CD4-positive, alpha-beta T cell treated with Interleukin-10 for 1 hour (primary cell): ENCODE results near the gene TRAF7.
A peak's percentile ranks its signal among the peaks of the same experiment; 100 is the strongest.

Experiments used
- DNase-seq: peaks from one replicate; pipeline ENCODE4 v3.0.0-alpha.2; 2020

The TRAF7 gene

DNA sequence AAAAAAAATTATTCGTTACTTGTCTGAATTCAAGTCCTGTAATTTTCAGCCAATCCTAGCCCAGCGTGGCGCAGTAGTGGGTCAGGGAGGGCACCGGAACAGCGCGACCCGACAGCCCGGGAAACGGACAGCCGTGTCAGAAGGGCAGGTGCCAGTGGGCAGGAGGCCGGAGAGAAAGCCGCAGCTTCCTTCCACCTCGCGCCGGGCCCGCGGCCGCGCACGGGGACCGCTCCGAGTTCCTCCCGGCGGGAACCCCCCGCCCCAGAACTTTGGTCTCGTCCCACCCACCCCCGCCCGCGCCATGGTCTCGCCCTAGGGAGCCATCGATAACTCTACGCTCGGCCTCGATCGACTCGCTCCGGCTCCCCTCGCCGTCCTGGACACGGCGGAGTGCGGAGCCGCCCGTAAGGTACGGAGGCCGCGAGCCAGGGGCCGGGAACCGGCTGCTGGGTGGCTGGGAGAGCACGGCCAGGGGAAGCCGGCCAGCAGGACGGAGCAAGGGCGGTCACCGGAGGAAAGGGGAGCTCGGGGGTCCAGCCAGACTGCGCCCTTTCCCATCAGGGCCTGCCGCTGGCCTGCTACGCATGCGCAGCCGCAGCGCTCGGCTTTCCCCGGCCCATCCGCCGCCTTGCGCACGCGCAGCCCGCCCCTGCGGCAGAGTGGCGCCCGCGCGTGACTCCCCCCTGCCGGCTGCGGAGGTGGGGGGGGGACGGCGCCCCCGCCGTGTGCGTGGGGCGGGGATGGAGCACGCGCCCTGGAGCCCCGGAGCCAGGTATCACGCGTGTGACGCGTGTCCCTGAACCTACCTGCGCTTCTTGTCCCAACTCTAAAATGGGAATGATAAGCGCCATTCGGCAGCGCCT, 49.8 kb downstream of the TRAF7 start, which contains the start of gene MLST8:
Gene MLST8 (plus strand): TSS at position 351 of the 863 bp plus-strand sequence. CDS start 632 bp downstream, outside the sequence.
- DNase-seq, result peak; percentile 93

DNA sequence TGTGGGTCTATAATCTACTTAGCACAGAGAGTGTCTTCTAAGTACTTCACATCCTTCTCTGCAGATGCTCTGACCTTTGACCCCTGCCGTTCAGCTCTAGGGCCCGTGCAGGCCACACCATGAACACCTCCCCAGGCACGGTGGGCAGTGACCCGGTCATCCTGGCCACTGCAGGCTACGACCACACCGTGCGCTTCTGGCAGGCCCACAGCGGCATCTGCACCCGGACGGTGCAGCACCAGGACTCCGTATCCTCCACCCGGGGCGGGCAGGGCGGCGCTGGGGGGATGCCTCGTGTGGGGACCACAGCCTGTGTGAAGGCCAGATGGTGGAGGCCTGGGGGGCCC, 50.4 kb downstream of the TRAF7 start:
- no peak for DNase-seq

DNA sequence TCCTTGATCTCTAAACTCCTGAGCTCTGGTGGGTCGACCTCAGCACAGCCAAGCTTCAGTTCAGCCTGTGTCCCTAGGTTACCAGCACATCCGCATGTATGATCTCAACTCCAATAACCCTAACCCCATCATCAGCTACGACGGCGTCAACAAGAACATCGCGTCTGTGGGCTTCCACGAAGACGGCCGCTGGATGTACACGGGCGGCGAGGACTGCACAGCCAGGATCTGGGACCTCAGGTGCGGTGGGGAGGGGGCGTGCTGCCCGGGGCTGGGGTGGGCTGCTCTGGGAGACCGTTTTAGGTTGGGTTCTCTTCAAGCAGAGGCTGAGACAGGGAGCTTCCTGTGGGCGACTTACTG, 50.8 kb downstream of the TRAF7 start:
- DNase-seq, result no peak

DNA sequence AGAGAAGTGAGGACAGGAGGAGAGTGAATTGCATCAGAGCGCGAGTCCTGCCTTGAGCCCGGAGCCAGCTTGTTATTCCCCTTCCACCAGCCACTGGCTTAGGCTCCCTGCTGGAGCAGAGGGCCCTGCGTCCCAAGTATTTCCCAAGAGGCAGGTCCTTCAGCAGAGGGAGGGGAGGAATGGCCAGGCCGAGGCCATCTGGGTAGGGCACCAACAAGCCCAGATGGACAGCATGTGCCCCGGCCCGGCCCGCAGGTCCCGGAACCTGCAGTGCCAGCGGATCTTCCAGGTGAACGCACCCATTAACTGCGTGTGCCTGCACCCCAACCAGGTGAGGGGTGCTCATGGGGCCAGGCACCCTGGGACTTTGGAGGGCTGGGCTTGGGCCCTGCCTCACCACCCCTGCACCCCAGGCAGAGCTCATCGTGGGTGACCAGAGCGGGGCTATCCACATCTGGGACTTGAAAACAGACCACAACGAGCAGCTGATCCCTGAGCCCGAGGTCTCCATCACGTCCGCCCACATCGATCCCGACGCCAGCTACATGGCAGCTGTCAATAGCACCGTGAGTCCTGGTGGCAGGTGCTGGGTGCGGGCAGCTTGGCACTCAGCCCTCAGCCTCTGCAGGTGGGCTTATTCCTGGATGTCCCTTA, 51.3 kb downstream of the TRAF7 start:
- DNase-seq, result no peak

DNA sequence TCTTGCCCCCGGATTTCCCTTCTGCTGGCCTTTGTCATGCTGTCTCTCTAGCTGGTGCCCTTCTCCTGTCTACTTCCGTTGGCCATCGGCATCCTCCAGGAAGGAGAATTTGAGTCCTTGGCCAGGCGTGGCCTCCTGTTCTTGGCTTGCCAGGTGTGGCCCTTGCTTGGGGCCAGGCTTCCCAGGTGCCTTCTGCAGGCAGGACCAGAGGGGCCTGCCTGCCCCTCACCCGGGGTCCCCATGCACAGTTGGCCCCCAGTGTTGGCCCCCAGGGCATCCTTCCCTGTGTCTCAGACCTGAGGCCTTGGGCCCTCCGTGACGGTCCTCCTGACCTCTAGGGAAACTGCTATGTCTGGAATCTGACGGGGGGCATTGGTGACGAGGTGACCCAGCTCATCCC, 52.3 kb downstream of the TRAF7 start:
- DNase-seq, result no peak

DNA sequence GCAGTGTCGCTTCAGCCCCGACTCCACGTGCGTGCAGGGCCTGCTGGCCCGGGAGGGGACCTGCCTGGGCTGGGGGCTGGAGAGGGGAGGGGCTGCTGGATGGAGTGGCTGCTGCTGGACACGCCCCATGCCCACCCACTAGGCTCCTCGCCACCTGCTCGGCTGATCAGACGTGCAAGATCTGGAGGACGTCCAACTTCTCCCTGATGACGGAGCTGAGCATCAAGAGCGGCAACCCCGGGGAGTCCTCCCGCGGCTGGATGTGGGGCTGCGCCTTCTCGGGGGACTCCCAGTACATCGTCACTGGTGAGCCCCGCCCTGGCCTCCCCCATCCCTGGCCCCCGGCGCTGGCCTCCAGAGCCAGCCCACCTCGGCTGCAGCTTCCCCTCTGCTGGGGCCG, 52.7 kb downstream of the TRAF7 start:
- DNase-seq, result no peak

DNA sequence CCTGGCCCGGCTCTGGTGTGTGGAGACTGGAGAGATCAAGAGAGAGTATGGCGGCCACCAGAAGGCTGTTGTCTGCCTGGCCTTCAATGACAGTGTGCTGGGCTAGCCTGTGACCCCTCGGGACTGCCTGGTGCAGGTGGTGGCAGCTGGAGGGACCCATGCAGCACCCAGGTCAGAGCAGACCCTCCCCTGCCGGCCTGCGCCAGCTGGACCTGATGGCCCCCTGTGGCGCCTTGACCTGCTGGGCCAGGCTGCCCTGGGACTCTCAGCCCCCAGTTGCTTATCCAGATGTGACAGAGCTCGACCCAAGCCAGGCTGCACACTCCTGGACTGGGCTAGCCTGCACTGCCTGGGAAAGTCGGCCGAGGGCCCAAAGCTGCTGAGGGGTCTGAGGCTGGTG, 53.2 kb downstream of the TRAF7 start:
- DNase-seq, result no peak

DNA sequence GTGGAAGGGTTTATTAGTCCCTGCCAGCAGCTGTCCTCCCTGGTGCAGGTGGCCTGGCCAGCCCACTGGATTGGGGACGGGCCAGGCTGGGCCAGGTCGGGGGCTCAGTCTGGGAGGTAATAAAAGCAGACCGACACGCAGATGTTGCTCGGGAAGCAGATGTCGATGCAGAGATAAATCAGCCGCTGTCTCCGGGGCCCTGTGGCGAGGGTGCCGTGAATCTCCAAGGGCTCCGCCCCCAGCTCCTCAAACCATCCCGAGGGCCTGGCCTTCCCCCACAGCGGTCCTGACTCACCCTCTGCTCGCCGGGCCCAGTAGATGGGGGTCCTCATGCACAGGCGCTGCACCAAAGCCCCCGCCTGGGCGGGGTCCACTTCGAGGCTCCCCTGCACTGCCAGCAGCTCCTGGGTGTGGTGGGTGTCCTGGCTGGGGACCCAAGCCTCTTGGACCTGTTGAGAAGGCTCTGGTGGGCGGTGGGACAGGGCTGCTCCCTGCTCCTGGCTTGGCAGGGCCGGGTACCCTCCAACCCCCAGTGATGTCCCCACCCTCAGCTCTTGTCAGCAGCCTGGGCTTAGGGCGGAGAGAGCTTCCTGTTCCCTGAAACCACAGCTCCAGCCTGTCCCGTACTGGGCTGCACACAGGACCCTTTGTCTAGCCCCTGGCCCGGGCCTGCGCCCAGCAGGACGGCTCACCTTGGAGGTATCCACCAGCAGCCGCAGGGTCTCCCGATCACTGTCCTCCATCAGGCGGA, 53.9 kb downstream of the TRAF7 start:
- no peak for DNase-seq

DNA sequence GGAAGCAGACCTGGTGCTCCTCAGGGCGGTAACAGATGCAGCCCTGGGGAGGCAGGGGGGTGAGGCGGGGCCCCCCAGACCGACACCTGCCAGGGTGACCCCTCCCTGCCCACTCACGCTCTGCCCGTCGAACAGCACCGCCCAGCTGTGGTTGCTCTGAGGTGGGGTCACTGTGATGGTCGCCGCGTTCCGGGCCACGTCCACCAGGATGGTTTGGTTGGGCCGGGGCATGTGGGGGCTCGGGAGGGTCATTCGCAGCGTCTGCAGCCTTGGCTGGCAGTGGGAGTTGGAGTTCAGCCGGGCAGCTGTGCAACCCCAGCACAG, 54.4 kb downstream of the TRAF7 start:
- no peak for DNase-seq

DNA sequence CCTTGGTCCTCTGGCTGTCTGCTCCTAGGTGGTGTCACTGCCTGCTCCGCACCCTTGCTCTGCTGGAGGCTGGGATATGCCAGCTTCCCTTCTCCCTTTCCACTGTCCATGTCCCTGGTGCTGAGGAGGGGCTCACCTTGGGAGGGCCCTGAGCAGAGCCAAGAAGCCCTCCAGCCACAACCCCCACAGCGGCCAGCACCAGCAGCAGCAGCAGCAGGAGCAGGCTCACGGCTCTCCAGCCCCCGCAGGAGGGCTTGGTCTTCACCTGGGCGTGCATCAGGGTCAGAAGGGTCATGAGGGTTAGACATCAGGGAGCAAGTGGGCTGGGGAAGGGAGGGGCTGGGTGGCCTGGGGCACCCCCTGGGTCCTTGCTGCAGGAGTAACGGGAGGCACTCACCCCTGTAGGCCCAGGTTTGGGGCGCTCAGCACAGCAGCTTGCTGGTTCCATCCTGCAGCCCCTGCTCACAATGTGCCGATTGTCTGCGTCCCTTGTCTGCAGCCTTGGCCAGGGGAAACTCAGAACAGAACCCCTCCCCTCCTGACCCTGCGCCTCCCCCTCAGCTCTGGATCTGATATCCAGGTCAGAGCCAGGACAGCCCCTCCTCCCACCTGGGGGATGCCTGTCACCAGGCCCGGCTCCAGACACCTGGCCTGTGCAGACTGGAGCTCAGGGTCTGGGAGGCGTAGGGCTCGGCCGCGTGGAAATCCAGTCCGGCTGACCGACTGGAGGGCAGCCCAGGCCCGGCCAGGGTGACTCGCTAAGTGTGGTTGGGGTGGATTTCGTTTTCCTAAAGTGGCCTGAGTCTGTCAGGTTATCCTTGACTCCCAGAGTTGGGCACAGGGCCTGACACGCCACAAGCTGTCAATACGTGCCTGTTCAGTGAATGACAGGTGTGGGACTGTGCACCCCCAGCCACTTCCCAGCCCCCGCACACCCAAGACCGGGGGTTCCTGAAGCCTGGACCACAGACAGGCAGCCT, 55.1 kb downstream of the TRAF7 start, which contains the start of gene BRICD5:
Gene BRICD5 (minus strand): TSS at position 478 of the 980 bp plus-strand sequence. CDS start 30 bp downstream, at position 448.
- DNase-seq, result no peak

DNA sequence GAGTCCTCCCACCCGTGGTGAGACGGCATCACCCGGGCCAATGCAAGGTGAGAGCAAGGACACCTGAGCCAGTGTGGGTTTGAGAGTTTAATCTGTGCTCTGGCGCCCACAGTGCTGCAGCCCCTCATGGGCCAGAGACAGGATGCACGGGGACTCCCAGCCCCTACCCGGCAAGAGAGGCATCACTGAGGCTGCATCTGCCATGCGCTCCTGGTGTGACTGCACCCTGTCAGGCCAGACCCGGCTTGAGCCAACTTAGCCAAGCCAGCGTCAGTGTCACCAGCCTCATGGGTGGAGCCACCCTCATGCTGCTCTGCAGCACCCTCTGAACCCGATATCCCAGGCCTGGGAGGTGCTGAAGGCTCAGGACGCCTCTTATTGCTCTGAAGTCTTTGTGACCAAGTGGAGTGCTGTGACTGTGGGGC, 56.4 kb downstream of the TRAF7 start:
- DNase-seq, result no peak

DNA sequence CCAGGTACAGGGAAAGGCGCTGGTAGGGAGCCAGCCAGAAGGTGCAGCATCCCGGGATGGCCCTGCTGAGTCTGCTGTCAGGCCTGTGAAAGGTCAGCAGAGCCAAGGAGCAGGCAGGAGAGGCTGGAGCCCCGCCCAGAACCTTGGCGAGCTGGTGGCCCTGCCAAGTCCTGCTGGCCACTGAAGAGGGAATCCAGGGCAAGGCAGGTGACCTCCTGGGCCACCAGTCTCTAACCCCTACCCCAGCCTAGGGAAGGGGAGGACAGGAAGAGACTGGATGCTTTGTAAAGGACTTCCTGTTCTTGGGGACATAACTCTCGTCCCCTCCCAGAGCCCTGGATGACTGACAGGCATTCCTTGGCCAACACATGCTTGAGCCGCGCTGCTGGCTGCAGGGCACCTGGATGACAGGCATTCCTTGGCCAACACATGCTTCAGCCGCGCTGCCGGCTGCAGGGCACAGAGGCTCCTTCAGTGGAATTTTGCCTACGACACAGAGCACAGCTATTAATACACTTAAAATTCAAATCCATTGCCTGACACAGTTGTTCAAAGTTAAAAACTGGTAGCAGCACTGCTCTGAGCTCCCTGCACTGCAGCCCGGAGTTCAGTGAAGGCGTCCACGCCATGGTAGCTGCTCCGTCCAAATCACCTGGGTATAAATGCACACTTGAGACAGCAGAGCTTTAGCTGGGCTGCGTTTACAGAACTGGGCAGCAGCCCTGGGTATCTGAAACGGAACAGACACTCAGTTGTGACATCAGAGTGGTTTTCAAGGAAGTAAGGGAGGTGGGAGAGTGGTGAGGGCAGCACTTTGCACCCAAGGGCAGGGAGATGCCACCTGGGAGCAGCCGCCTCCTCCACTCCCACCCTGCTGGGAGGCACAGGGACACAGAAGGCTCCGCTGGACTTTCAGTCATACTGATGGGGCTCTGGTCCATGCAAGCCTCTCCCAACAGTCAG, 57.1 kb downstream of the TRAF7 start:
- no peak for DNase-seq

DNA sequence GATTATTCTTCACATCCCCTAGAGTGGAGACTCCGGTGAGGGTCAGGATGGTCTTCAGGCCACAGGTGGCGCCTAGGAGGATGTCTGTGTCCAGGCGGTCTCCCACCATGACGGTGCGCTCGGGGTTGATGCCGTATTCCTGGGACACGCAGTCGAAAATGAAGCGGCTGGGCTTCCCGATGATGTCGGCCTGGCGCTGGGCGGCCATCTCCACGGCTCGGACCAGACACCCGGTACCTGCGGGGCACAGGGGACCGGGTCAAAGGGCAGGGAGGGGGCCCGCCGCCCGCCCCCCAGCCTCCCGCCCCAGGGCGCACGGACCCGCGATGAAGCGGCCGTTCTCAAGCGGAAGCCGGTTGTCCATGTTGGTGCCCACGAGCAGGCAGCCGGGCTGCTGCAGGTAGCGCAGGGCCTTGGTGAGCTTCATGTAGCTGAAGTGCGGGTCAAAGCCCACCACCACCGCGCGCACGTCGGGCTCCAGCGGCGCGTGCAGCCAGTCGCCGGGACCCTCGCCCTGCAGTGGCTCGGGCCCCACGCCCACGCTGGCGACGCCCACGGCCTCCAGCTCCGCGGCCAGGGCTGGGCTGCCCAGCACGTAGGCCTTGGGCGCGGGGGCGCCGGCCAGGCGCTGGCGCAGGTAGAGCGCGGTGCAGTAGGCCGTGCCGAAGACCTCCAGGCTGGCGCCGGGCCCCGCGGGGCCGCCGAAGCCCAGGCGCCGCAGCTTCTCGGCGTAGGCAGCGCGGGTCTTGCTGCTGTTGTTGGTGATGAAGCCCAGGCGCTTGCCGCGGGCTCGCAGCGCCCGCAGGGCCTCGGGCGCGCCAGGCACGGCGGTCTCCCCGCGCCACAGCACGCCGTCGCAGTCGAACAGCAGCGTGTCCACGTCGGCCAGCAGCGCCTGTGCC, 58.5 kb downstream of the TRAF7 start:
- DNase-seq, result no peak

DNA sequence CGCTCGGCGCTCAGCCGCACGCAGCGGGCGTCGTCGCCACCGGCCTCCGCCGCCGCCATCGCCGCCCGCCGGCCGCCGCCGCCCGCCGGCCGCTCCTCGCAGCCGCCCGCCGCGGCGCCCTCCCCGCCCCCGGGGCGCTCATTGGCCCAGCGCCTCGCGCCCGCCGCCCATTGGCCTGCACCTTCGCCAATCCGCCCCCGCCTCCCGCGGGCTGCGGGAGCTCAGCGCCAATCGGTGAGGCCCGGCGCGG, 59.1 kb downstream of the TRAF7 start, which contains the start of gene PGP:
Gene PGP (minus strand): TSS at position 122 of the 250 bp plus-strand sequence. CDS start 63 bp downstream, at position 59.
- DNase-seq, result no peak

DNA sequence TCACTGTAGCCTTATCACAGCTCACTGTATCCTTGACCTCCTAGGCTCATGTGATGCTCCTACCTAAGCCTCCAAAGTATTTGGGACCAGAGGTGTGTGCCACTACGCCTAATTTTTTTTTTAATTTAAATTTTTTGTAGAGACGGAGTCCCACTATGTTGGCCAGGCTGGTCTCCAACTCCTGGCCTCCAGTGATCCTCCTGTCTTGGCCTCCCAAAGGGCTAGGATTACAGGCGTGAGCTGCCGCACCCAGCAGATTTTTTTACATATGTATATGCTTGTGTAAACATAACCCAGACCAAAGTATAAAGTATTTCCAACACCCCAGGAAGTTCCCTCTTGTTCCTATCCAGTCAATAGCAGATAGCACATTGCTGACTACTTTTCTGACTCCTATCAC, 60.7 kb downstream of the TRAF7 start:
- DNase-seq, result no peak

DNA sequence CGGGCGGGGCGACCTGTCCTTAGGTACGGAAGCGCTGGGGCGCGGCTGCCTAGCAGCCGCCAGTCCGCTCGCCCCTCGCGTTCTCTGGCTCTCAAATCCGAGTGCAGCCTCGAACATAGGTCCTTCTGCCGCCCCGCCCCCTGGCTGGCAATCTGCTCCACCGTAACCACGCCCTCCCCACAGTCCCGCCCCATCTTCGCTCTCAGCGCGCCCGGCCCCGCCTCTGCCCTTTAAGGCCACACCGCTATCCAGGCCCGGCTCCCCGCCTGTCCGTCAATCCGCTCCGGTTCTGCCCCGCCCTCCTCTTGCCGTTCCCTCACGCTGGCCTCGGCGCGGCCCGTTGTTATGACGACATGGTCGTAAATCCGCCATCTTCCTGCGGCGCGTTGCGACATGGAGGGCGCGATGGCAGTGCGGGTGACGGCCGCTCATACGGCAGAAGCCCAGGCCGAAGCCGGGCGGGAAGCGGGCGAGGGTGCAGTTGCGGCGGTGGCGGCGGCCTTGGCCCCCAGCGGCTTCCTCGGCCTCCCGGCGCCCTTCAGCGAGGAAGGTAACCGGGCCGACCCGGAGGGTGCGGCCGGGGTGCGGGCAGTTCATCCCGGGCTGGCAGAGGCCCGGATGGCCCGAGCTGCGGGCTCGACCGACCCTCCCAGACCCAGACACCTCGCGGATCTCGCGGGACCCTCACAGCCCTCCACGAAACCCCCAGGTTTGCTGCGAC, 67.8 kb downstream of the TRAF7 start, which contains the start of gene E4F1:
Gene E4F1 (plus strand): TSS at position 371 of the 721 bp plus-strand sequence. CDS start 23 bp downstream, at position 394.
- peak; percentile 99 for DNase-seq

DNA sequence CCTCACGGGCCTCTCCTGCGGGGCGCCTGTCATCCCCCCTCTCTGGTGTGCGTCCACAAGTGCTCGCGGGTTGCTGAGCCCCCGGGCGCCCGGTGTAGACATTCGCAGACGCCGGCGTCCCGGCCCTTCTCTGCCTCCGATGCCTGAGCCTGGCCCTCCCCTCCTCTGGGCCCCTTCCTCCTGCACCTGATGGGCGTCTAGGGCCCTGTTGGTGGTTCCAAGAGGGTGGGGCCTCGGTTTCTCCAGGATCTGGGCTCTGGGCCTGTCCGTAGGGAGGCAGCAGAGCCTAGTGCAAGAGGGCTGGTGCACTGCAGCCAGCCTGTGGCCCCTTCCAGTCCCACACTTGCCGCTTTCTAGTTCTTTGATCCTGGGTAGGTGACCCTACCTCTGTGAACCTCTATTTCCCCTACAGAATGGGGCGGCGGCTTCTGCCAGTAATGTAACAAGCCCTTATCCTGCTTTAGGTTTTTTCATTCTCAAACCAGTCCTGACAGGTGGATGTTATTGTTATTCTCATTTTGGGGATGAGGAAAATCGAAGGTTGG, 68.4 kb downstream of the TRAF7 start:
- peak; percentile 19 for DNase-seq

DNA sequence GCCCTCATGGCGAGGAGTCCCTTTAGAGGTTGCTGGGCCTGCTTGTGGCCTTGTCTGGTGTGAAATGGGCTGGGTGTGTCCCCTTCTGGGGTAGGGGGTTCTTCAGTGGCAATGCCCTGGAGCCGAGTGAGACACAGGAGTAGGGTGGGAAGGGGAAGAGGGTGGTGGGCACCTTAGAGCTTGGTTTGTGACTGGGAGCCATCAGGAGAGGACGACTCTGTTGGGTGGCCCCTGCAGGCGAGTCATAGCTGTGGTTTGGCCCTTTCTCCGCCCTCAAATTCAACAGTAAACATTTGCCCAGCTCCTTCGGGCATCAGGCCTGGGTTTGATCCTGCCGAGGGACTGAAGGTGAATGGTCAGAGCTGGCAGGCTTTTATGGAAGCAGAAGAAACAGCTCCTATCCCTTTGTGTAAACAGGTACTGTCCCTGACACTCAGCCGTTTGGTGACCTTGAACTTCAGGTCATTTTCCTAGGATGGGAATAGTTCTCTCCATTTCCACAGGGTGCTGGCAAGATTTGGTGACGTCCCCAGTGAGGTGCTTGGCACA, 70.7 kb downstream of the TRAF7 start:
- no peak for DNase-seq

DNA sequence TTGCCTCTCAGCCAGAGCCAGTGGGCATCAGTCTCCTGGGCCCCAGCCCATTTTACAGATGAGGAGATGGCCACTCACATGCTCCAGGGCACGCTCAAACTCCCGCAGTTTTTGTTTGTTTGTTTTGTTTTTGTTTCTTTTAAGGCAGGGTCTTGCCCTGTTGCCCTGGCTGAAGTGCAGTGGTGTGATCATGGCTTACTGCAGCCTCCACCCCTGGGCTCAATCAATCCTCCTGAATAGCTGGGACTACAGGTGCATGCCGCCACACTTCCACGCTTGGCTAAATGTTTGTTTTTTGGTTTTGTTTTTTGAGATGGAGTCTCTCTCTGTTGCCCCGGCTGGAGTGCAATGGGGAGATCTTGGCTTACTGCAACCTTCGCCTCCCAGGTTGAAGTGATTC, 71.3 kb downstream of the TRAF7 start:
- no peak for DNase-seq
